Right hindlimb (tissue), 1 donor: ENCODE measurements around the gene CHMP6.
A peak's percentile ranks its signal among the peaks of the same experiment; 100 is the strongest.

Experiments used
- DNase-seq: peaks from one replicate; pipeline ENCODE4 v3.0.0-alpha.2; 2018

CHMP6 gene

GRCh38 chr17:80995131-80995530 lies 3.5 kb downstream of the CHMP6 start:
- peak; percentile 20 for DNase-seq

GRCh38 chr17:80996422-80997305 lies 5.0 kb downstream of the CHMP6 start:
- no peak for DNase-seq

- no peak for DNase-seq
These were observed 5.9 kb downstream of the CHMP6 start for GRCh38 chr17:80997424-80998117.

- DNase-seq, result no peak
These were observed 6.6 kb downstream of the CHMP6 start for GRCh38 chr17:80998118-80998747.

GRCh38 chr17:80998748-80999535 lies 7.3 kb downstream of the CHMP6 start:
- no peak for DNase-seq

GRCh38 chr17:80999536-81000333 lies 8.1 kb downstream of the CHMP6 start:
- no peak for DNase-seq

- no peak for DNase-seq
These were observed 8.6 kb downstream of the CHMP6 start for GRCh38 chr17:81000334-81000630.

GRCh38 chr17:81000631-81001357 lies 9.2 kb downstream of the CHMP6 start:
- peak; percentile 58 for DNase-seq

GRCh38 chr17:81002013-81002384 lies 10.4 kb downstream of the CHMP6 start:
- DNase-seq, result no peak

- peak; percentile 67 for DNase-seq
These were observed 11.0 kb downstream of the CHMP6 start for GRCh38 chr17:81002409-81003361.

GRCh38 chr17:81003711-81004475 lies 12.3 kb downstream of the CHMP6 start:
- DNase-seq, result no peak

- DNase-seq, result no peak
These were observed 15.2 kb downstream of the CHMP6 start for GRCh38 chr17:81006891-81007290.

- DNase-seq, result no peak
These were observed 16.5 kb downstream of the CHMP6 start for GRCh38 chr17:81008140-81008539.

GRCh38 chr17:81009136-81009535 lies 17.5 kb downstream of the CHMP6 start:
- DNase-seq, result no peak

GRCh38 chr17:81010935-81011334 lies 19.3 kb downstream of the CHMP6 start:
- DNase-seq, result no peak

GRCh38 chr17:81011951-81012350 lies 20.3 kb downstream of the CHMP6 start:
- DNase-seq, result no peak

- no peak for DNase-seq
These were observed 21.2 kb downstream of the CHMP6 start for GRCh38 chr17:81012574-81013447.

GRCh38 chr17:81013642-81014041 lies 22.0 kb downstream of the CHMP6 start:
- no peak for DNase-seq

- no peak for DNase-seq
These were observed 23.5 kb downstream of the CHMP6 start for GRCh38 chr17:81015136-81015535.
